Tibial artery (tissue), 4 donors: Measurements from ENCODE around the gene PLCG2.

Experiments used
- DNase-seq, 2 donors: peaks; one replicate each; pipeline ENCODE4 v3.0.0-alpha.2; 2019
- H3K27ac ChIP-seq, 2 donors: fragments of 200-600 bp; sonication (generic) in 1 of 2; 1 replicate in 1 of 2; 2 replicates in 1 of 2; pipeline ENCODE4 v1.5.1; 2018 to 2019; ENCODE audit warnings: mild to moderate bottlenecking in 1 of 2
- H3K27me3 ChIP-seq, 2 donors: fragments of 200-600 bp; sonication (generic) in 1 of 2; one replicate each; pipeline versions ENCODE4 v1.5.1 to v1.6.0; 2016 to 2019
- H3K36me3 ChIP-seq, 3 donors: fragments of 200-600 bp; sonication (generic) in 2 of 3; one replicate each; pipeline ENCODE4 v1.5.1; 2016 to 2019; ENCODE audit warnings: mild to moderate bottlenecking in 2 of 3
- H3K4me1 ChIP-seq, 4 donors: fragments of 200-600 bp; sonication (generic) in 2 of 4; 1 replicate in 3 of 4; 2 replicates in 1 of 4; pipeline ENCODE4 v1.5.1; 2016 to 2019
- H3K4me3 ChIP-seq, 2 donors: fragments of 200-600 bp; sonication (generic) in 1 of 2; 1 replicate in 1 of 2; 2 replicates in 1 of 2; pipeline ENCODE4 v1.5.1; 2018 to 2019; ENCODE audit warnings: mild to moderate bottlenecking in 2 of 2
- H3K9me3 ChIP-seq, 3 donors: fragments of 200-600 bp; sonication (generic) in 1 of 3; one replicate each; pipeline ENCODE4 v1.5.1; 2016 to 2019
- intact Hi-C: fragments of 100-400 bp; cut with DNase I; formaldehyde crosslinking; loops from one replicate; pipeline ENCODE4 v1.15.0; 2023; ENCODE audit warnings: low total_unique reads
- TF ChIP-seq, protein P1 (sequence below), 2 experiments: fragments of 200-600 bp in 1 of 2; fragments of 450-650 bp in 1 of 2; IDR thresholded peaks; one replicate each; pipeline ENCODE4 v1.5.1; 2017 to 2019; ENCODE audit warnings: antibody characterized with exemption in 2 of 2, mild to moderate bottlenecking in 1 of 2, moderate library complexity in 1 of 2

Gene PLCG2

GRCh38 chr16:81939164-81940056 lies 160.3 kb downstream of the PLCG2 start:
- Histone ChIP-seq H3K4me1 (no peaks in the 10 kb centered on the region), H3K36me3 (peaks cover 0 to 9% (median 0%) of the 10 kb centered on the region in 3 donors), H3K9me3 (no peaks in the 10 kb centered on the region), H3K27ac (no peak overlapping the region), H3K4me3 (no peak overlapping the region), H3K27me3 (peaks cover 0 to 24% of the 10 kb centered on the region in 2 donors)
- TF ChIP-seq, protein P1, sequence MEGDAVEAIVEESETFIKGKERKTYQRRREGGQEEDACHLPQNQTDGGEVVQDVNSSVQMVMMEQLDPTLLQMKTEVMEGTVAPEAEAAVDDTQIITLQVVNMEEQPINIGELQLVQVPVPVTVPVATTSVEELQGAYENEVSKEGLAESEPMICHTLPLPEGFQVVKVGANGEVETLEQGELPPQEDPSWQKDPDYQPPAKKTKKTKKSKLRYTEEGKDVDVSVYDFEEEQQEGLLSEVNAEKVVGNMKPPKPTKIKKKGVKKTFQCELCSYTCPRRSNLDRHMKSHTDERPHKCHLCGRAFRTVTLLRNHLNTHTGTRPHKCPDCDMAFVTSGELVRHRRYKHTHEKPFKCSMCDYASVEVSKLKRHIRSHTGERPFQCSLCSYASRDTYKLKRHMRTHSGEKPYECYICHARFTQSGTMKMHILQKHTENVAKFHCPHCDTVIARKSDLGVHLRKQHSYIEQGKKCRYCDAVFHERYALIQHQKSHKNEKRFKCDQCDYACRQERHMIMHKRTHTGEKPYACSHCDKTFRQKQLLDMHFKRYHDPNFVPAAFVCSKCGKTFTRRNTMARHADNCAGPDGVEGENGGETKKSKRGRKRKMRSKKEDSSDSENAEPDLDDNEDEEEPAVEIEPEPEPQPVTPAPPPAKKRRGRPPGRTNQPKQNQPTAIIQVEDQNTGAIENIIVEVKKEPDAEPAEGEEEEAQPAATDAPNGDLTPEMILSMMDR (IDR thresholded peaks at IDR 0.05), result no peak
- peak in 1 of 2 donors; percentile 24 for DNase-seq
- intact Hi-C loops, result no loop called here

GRCh38 chr16:81940781-81941560 lies 161.9 kb downstream of the PLCG2 start:
- Histone ChIP-seq H3K27ac (no peak overlapping the region), H3K36me3 (peaks cover 0 to 9% (median 0%) of the 10 kb centered on the region in 3 donors), H3K4me3 (no peak overlapping the region), H3K27me3 (peaks cover 0 to 24% of the 10 kb centered on the region in 2 donors), H3K9me3 (no peaks in the 10 kb centered on the region), H3K4me1 (no peaks in the 10 kb centered on the region)
- intact Hi-C loops, result no loop called here
- DNase-seq, result peak in 1 of 2 donors; percentile 13
- TF ChIP-seq, protein P1 (IDR thresholded peaks at IDR 0.05), result peak; percentile 26 to 40

DNA sequence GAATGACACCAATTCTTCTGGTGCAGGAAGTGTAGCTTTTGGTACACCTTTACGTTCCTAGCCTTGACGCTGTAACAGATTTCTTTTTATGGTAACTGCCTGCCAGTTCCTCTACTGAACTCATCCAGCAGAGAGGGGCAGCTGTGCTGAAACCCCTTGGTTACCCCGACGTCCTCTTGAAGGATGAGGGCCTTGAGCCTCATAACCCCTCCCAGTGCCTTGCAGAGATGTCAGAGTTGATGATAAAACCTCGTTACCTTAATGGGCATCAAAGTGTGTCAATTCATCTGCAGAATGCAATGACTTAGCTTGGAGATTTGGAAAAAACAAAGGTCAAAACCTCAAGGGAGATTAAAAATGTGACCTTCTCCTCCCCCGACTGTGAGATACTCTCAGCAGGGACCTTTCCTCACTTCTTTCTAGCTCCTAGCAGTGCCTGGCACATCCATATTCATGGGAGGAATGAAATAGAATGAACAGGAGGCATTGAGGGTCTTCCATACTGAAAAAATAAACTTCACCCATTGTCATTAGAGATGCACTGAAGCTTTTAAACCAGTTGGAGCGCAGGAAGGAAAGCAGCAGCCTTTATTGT lies 163.0 kb downstream of the PLCG2 start:
- peak in 1 of 2 donors; percentile 2 for DNase-seq
- intact Hi-C loops, result no loop called here
- Histone ChIP-seq H3K4me1 (no peaks in the 10 kb centered on the region), H3K36me3 (no peaks in the 10 kb centered on the region), H3K27me3 (peaks cover 0 to 24% of the 10 kb centered on the region in 2 donors), H3K9me3 (no peaks in the 10 kb centered on the region), H3K27ac (no peak overlapping the region), H3K4me3 (no peak overlapping the region)
- TF ChIP-seq, protein P1 (IDR thresholded peaks at IDR 0.05), result no peak

DNA sequence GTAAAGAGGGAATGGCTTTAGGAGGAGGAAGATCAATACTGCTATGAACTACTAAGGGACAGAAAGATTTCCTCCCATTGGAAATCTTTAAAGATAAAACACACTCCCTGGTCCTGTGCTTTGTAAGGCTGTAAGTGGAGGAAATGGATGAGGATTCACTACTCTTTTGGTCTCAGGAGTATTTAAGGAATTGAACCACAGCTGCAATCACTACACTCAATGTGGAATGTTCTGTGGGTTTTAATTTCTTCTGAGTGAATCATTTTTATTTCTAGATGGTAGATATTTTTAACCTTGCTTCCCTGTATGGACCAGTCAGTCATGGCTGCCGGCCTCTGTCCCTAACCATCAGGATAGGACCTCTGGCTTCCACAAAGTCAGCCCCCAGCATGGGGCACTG lies 166.6 kb downstream of the PLCG2 start:
- no peaks in the 10 kb centered on the region for H3K9me3 ChIP-seq
- TF ChIP-seq, protein P1 (IDR thresholded peaks at IDR 0.05), result no peak
- peak in 1 of 2 donors; percentile 9 for DNase-seq
- no peak overlapping the region for H3K4me3 ChIP-seq
- intact Hi-C loops, result no loop called here
- no peaks in the 10 kb centered on the region for H3K36me3 ChIP-seq
- no peak overlapping the region for H3K27ac ChIP-seq
- H3K4me1 ChIP-seq, result no peaks in the 10 kb centered on the region
- H3K27me3 ChIP-seq, result peaks cover 0 to 3% of the 10 kb centered on the region in 2 donors

DNA sequence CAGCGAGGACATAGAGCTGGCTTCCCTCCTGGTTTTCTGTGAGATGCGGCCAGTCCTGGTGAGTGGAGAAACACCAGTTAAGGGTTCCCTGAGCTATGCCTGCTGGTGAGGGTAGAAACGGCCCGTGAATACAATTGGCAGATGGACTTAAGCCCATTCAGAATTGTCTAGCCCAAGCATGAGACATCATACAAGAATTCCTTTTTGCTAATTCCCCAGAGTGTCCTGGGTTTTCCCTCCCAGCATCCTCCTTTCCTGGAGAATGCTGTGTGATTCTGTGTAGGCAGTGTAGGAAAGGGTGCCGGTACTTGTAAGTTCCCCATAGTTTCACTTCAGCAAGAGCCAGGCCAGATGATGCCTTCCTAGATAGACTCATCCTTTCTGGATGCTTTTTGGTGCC lies 167.1 kb downstream of the PLCG2 start:
- peaks cover 0 to 3% of the 10 kb centered on the region in 2 donors for H3K27me3 ChIP-seq
- H3K36me3 ChIP-seq, result no peaks in the 10 kb centered on the region
- H3K4me3 ChIP-seq, result no peak overlapping the region
- peaks cover 0 to 4% (median 0%) of the 10 kb centered on the region in 3 donors for H3K9me3 ChIP-seq
- no peak for DNase-seq
- intact Hi-C loops, result no loop called here
- TF ChIP-seq, protein P1 (IDR thresholded peaks at IDR 0.05), result no peak
- no peaks in the 10 kb centered on the region for H3K4me1 ChIP-seq
- no peak overlapping the region for H3K27ac ChIP-seq
